CD14-positive monocyte (primary cell): ENCODE results near the gene TSHR. TPM values are rescaled to one million over a fixed set of nuclear protein-coding genes. Genes with fewer than 3 reads are reported as not detected.

Experiments used
- DNase-seq, 3 donors: peaks; one replicate each; pipeline ENCODE4 v3.0.0-alpha.2; 2011 to 2022
- H2AFZ ChIP-seq: 2 replicates; pipeline ENCODE4 v1.6.0; 2012; ENCODE audit warnings: mild to moderate bottlenecking, low read depth, low read length, inconsistent platforms; ENCODE audit not compliant: insufficient read depth, poor library complexity, severe bottlenecking
- H3K27ac ChIP-seq, 2 donors: 1 replicate in 1 of 2; 2 replicates in 1 of 2; pipeline ENCODE4 v1.5.1; 2012 to 2013; ENCODE audit warnings: low read length in 2 of 2, control low read depth in 1 of 2, inconsistent platforms in 1 of 2, low read depth in 1 of 2, mild to moderate bottlenecking in 1 of 2
- H3K27me3 ChIP-seq, 2 donors: one replicate each; pipeline versions ENCODE4 v1.6.0 to v1.6.1; 2011 to 2013; ENCODE audit warnings: low read length in 2 of 2; ENCODE audit not compliant: control insufficient read depth in 2 of 2, insufficient read depth in 2 of 2
- H3K36me3 ChIP-seq, 2 donors: replicated peaks in 1 of 2; 1 replicate in 1 of 2; 2 replicates in 1 of 2; pipeline versions ENCODE4 v1.5.1 to v1.6.1; 2012 to 2013; ENCODE audit warnings: low read length in 2 of 2, control low read depth in 1 of 2, inconsistent platforms in 1 of 2, mild to moderate bottlenecking in 1 of 2; ENCODE audit not compliant: insufficient read depth in 2 of 2, control insufficient read depth in 1 of 2
- H3K4me1 ChIP-seq, 2 donors: 1 replicate in 1 of 2; 2 replicates in 1 of 2; pipeline versions ENCODE4 v1.5.1 to v1.6.1; 2012 to 2013; ENCODE audit warnings: low read length in 2 of 2, control low read depth in 1 of 2, inconsistent platforms in 1 of 2, mild to moderate bottlenecking in 1 of 2, moderate library complexity in 1 of 2; ENCODE audit not compliant: insufficient read depth in 2 of 2, control insufficient read depth in 1 of 2
- H3K4me2 ChIP-seq: replicated peaks from 2 replicates; pipeline ENCODE3; 2012; ENCODE audit warnings: low read length, moderate library complexity, mild to moderate bottlenecking; ENCODE audit not compliant: poor library complexity, severe bottlenecking; ENCODE audit errors: extremely low read depth
- H3K4me3 ChIP-seq, 3 experiments: fragments of 200-600 bp in 1 of 3; sonication (generic) in 1 of 3; replicated peaks in 1 of 3; 1 replicate in 2 of 3; 2 replicates in 1 of 3; pipeline ENCODE4 v1.5.1; 2011 to 2013; ENCODE audit warnings: low read length in 3 of 3, mild to moderate bottlenecking in 3 of 3, control low read depth in 2 of 3, low read depth in 2 of 3, inconsistent platforms in 1 of 3, moderate library complexity in 1 of 3
- H3K79me2 ChIP-seq: 2 replicates; pipeline ENCODE4 v1.6.0; 2012; ENCODE audit warnings: mild to moderate bottlenecking, control low read depth, inconsistent platforms, low read length, moderate library complexity; ENCODE audit not compliant: insufficient read depth
- H3K9ac ChIP-seq: 2 replicates; pipeline ENCODE4 v1.6.0; 2017; ENCODE audit warnings: low read length, mild to moderate bottlenecking; ENCODE audit not compliant: insufficient read depth, poor library complexity, severe bottlenecking
- H3K9me3 ChIP-seq, 2 donors: replicated peaks in 1 of 2; 1 replicate in 1 of 2; 2 replicates in 1 of 2; pipeline versions ENCODE4 v1.5.1 to v1.6.1; 2012 to 2013; ENCODE audit warnings: low read length in 2 of 2, control low read depth in 1 of 2; ENCODE audit not compliant: control insufficient read depth in 1 of 2, insufficient read depth in 1 of 2
- H4K20me1 ChIP-seq: 2 replicates; pipeline ENCODE4 v1.6.0; 2012; ENCODE audit warnings: mild to moderate bottlenecking, low read length, control low read depth, moderate library complexity; ENCODE audit not compliant: insufficient read depth
- H3K27ac Mint-ChIP-seq, 7 donors: one replicate each; pipeline ENCODE4 v1.8.0; 2020; ENCODE audit warnings: mild to moderate bottlenecking in 7 of 7, mixed read lengths in 7 of 7, moderate library complexity in 6 of 7, inconsistent platforms in 2 of 7
- H3K27me3 Mint-ChIP-seq, 3 donors: one replicate each; pipeline ENCODE4 v1.8.0; 2021 to 2022; ENCODE audit warnings: low read depth in 3 of 3, mild to moderate bottlenecking in 3 of 3, mixed read lengths in 3 of 3, moderate library complexity in 3 of 3, inconsistent platforms in 1 of 3
- H3K36me3 Mint-ChIP-seq, 2 donors: one replicate each; pipeline ENCODE4 v1.8.0; 2020; ENCODE audit warnings: mixed read lengths in 2 of 2, inconsistent platforms in 1 of 2, mild to moderate bottlenecking in 1 of 2
- H3K4me1 Mint-ChIP-seq: one replicate; pipeline ENCODE4 v1.8.0; 2020; ENCODE audit warnings: mild to moderate bottlenecking, mixed read lengths
- H3K4me3 Mint-ChIP-seq, 2 donors: one replicate each; pipeline ENCODE4 v1.8.0; 2020; ENCODE audit warnings: mild to moderate bottlenecking in 2 of 2, mixed read lengths in 2 of 2, moderate library complexity in 1 of 2
- H3K9me3 Mint-ChIP-seq, 7 donors: one replicate each; pipeline ENCODE4 v1.8.0; 2020 to 2022; ENCODE audit warnings: mixed read lengths in 7 of 7, mild to moderate bottlenecking in 6 of 7, moderate library complexity in 6 of 7, inconsistent platforms in 2 of 7
- WGBS: methylation state at CpG from one replicate; pipeline ENCODE4 v1.1.5; 2013; ENCODE audit warnings: missing lambda C conversion rate; ENCODE audit not compliant: insufficient coverage; 5-methylcytosine and 5-hydroxymethylcytosine counted together
- intact Hi-C, 2 donors: fragments of 100-400 bp; cut with micrococcal nuclease; formaldehyde crosslinking; loops; one replicate each; pipeline versions ENCODE4 v1.15.0 to v1.15.1; 2023
- polyA plus RNA-seq, 3 donors: library from polyadenylated mRNA; depleted of rRNA in 1 of 3; unstranded in 2 of 3; stranded (reverse) in 1 of 3; fragments of 300-500 nt in 2 of 3; fragments of >200 nt in 1 of 3; fragmentation: Illumina TruSeq in 2 of 3; gene quantifications; 1 replicate in 2 of 3; 2 replicates in 1 of 3; pipeline ENCODE4 v1.2.3, GENCODE V29; 2012 to 2021
- TF ChIP-seq, protein P1 (sequence below): fragments of 200-600 bp; IDR thresholded peaks from one replicate; pipeline ENCODE4 v1.8.0; 2022; ENCODE audit warnings: antibody characterized with exemption, mild to moderate bottlenecking

TSHR gene
- polyA plus RNA-seq, 3 donors = not detected

DNA sequence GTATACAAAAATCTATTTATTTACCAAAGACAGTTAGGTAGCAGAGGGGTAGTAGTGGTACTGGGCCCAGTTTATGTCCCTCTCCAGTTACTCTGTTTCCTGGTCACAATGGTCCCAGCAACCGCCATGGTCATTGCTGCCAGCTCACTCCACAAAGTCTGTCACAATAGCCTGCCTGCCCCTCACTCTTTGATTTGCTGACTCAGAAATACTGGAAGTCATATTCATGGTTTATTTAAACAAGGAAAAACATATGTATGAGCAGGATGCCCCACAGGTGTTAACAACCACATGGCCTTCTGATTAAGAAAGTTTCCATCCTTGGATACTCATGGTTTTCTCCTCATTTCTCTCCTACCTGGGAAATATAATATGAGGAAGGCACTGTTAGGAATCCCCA, 49.2 kb downstream of the TSHR start:
- Histone ChIP-seq H3K36me3 (no peaks in the 10 kb centered on the region), H3K79me2 (no peaks in the 10 kb centered on the region), H3K4me3 (no peak overlapping the region), H4K20me1 (no peaks in the 10 kb centered on the region), H3K9ac (no peak overlapping the region), H3K9me3 (no peaks in the 10 kb centered on the region), H3K4me1 (no peaks in the 10 kb centered on the region), H3K27ac (no peak overlapping the region), H2AFZ (no peak overlapping the region), H3K4me2 (no peak overlapping the region), H3K27me3 (no peaks in the 10 kb centered on the region)
- H3K9me3 Mint-ChIP-seq = no peaks in the 10 kb centered on the region
- intact Hi-C loops = no loop called here
- no peak for DNase-seq
- TF ChIP-seq, protein P1, sequence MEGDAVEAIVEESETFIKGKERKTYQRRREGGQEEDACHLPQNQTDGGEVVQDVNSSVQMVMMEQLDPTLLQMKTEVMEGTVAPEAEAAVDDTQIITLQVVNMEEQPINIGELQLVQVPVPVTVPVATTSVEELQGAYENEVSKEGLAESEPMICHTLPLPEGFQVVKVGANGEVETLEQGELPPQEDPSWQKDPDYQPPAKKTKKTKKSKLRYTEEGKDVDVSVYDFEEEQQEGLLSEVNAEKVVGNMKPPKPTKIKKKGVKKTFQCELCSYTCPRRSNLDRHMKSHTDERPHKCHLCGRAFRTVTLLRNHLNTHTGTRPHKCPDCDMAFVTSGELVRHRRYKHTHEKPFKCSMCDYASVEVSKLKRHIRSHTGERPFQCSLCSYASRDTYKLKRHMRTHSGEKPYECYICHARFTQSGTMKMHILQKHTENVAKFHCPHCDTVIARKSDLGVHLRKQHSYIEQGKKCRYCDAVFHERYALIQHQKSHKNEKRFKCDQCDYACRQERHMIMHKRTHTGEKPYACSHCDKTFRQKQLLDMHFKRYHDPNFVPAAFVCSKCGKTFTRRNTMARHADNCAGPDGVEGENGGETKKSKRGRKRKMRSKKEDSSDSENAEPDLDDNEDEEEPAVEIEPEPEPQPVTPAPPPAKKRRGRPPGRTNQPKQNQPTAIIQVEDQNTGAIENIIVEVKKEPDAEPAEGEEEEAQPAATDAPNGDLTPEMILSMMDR = no peak
- H3K4me1 Mint-ChIP-seq = no peaks in the 10 kb centered on the region
- no CpG with 5 or more reads among the region's 1 CpG for WGBS
- no peaks in the 10 kb centered on the region for H3K36me3 Mint-ChIP-seq
- H3K27ac Mint-ChIP-seq = no peak overlapping the region
- no peaks in the 10 kb centered on the region for H3K27me3 Mint-ChIP-seq
- no peak overlapping the region for H3K4me3 Mint-ChIP-seq

DNA sequence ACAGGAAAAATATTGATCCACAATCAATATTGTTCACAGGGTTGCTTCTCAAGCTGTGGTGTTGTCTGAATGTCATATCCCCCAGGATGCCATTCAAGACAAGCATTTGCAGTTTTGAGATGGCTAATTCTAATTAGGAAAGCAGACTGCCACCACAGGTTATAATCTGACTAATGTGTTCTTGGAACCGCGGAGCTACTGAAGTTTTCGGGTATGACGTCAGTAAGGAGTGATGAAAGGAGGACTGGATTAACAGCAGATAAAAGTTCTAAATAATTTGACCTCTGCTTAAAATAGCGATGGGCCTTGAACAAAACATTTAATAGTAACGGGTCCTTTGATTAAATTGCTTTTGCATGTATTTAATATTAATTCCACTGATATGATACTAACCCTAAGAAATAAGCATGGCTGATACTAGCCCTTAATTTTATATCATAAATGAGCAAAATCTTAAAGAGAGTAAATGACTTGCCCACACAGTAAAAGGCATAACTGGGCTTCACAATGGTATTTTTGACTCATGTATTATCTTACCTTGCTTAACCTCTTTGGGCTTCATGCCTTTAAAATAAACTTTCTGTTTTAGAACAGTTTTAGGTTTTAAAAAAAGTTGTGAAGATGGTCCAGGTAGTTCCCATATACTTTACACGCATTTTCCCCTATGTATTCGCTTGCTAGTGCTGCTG, 50.3 kb downstream of the TSHR start:
- 96% methylated on average over 5 of the region's 8 CpGs for WGBS
- H3K27me3 Mint-ChIP-seq = no peaks in the 10 kb centered on the region
- no peak overlapping the region for H3K4me3 Mint-ChIP-seq
- intact Hi-C loops = no loop called here
- no peaks in the 10 kb centered on the region for H3K9me3 Mint-ChIP-seq
- H3K27me3 ChIP-seq = no peaks in the 10 kb centered on the region
- no peaks in the 10 kb centered on the region for H3K9me3 ChIP-seq
- no peak overlapping the region for H2AFZ ChIP-seq
- no peaks in the 10 kb centered on the region for H3K4me1 Mint-ChIP-seq
- H3K36me3 Mint-ChIP-seq = no peaks in the 10 kb centered on the region
- H3K79me2 ChIP-seq = no peaks in the 10 kb centered on the region
- no peak overlapping the region for H3K4me3 ChIP-seq
- H3K4me1 ChIP-seq = no peaks in the 10 kb centered on the region
- TF ChIP-seq, protein P1 = no peak
- H3K27ac Mint-ChIP-seq = no peak overlapping the region
- H3K27ac ChIP-seq = no peak overlapping the region
- no peak for DNase-seq
- no peaks in the 10 kb centered on the region for H3K36me3 ChIP-seq
- no peaks in the 10 kb centered on the region for H4K20me1 ChIP-seq
- no peak overlapping the region for H3K4me2 ChIP-seq
- H3K9ac ChIP-seq = no peak overlapping the region
